Caco-2 (cell line): ENCODE measurements around the gene ANP32A. TPM values are rescaled to one million over a fixed set of nuclear protein-coding genes. Genes with fewer than 3 reads are reported as not detected.

ENCODE experiments used
- BruUV-seq: library from RNA; stranded (reverse); fragments of 400-500 nt; replicated peaks from 2 replicates; lab custom pipeline; 2021; lab: Mats Ljungman, UMichigan
- CTCF ChIA-PET: fragments of 300-600 bp; sonication (Branson Sonifier 250); formaldehyde crosslinking; loops from one replicate; lab custom pipeline; 2022; ENCODE audit warnings: antibody characterized with exemption; lab: Charles Lee
- POLR2A ChIA-PET: fragments of 300-600 bp; sonication (Branson Sonifier 250); formaldehyde crosslinking; loops from one replicate; lab custom pipeline; 2022; ENCODE audit warnings: antibody characterized with exemption; lab: Charles Lee
- DNase-seq, 2 experiments: peaks; one replicate each; pipeline versions ENCODE4 v3.0.0 to v3.0.0-alpha.2; 2020 to 2022
- H3K27me3 ChIP-seq: replicated peaks from 2 replicates; pipeline ENCODE4 v1.6.0; 2011; ENCODE audit warnings: low read length; ENCODE audit not compliant: control insufficient read depth, insufficient read depth
- H3K36me3 ChIP-seq: 2 replicates; pipeline ENCODE4 v1.5.1; 2011; ENCODE audit warnings: low read length; ENCODE audit not compliant: control insufficient read depth, insufficient read depth
- H3K4me1 ChIP-seq: fragments of 250-450 bp; sonication (Bioruptor Pico); 2 replicates; pipeline ENCODE4 v1.5.1; 2020; ENCODE audit warnings: mild to moderate bottlenecking
- H3K4me3 ChIP-seq: 2 replicates; pipeline ENCODE4 v1.5.1; 2011; ENCODE audit warnings: low read depth, mild to moderate bottlenecking, control low read depth, low read length
- H3K9me3 ChIP-seq: fragments of 250-450 bp; sonication (Bioruptor Pico); 2 replicates; pipeline ENCODE4 v1.5.1; 2020; ENCODE audit warnings: mild to moderate bottlenecking, moderate library complexity
- H3K27ac Mint-ChIP-seq: one replicate; pipeline ENCODE4 v1.8.0; 2022; ENCODE audit warnings: mixed read lengths; ENCODE audit not compliant: unreplicated experiment
- H3K27me3 Mint-ChIP-seq: one replicate; pipeline ENCODE4 v1.8.0; 2022; ENCODE audit warnings: mixed read lengths; ENCODE audit not compliant: insufficient read depth, unreplicated experiment
- H3K36me3 Mint-ChIP-seq: one replicate; pipeline ENCODE4 v1.8.0; 2022; ENCODE audit warnings: mild to moderate bottlenecking, mixed read lengths; ENCODE audit not compliant: insufficient read depth, unreplicated experiment
- H3K4me1 Mint-ChIP-seq: one replicate; pipeline ENCODE4 v1.8.0; 2022; ENCODE audit warnings: low read depth, mixed read lengths; ENCODE audit not compliant: unreplicated experiment
- H3K4me3 Mint-ChIP-seq: one replicate; pipeline ENCODE4 v1.8.0; 2022; ENCODE audit warnings: mild to moderate bottlenecking, moderate library complexity, mixed read lengths; ENCODE audit not compliant: unreplicated experiment
- H3K9me3 Mint-ChIP-seq: one replicate; pipeline ENCODE4 v1.8.0; 2022; ENCODE audit warnings: mixed read lengths; ENCODE audit not compliant: unreplicated experiment
- intact Hi-C: fragments of 100-400 bp; cut with micrococcal nuclease; formaldehyde crosslinking; loops from one replicate; pipeline ENCODE4 v1.10.0; 2022; ENCODE audit not compliant: unreplicated experiment
- microRNA-seq: library from miRNA; unstranded; fragments of <30 nt; microRNA quantifications from one replicate; pipeline ENCODE4 v1.2.0, GENCODE V29; 2022
- total RNA-seq: library from RNA; stranded (reverse); gene quantifications from 2 replicates; pipeline ENCODE4 v1.2.3, GENCODE V29; 2022
- TF ChIP-seq, protein P1 (sequence below), 2 experiments: fragments of 200-600 bp in 1 of 2; IDR thresholded peaks; 1 replicate in 1 of 2; 2 replicates in 1 of 2; pipeline versions ENCODE4 v1.5.1 to v1.8.0; 2011 to 2022; ENCODE audit warnings: antibody characterized with exemption in 1 of 2, control low read depth in 1 of 2, inconsistent platforms in 1 of 2, low read depth in 1 of 2, low read length in 1 of 2, mild to moderate bottlenecking in 1 of 2, moderate library complexity in 1 of 2; ENCODE audit not compliant: insufficient read depth in 1 of 2, severe bottlenecking in 1 of 2, unreplicated experiment in 1 of 2

Gene ANP32A
- total RNA-seq, 1 experiment from 2014 or later: 169 TPM

DNA sequence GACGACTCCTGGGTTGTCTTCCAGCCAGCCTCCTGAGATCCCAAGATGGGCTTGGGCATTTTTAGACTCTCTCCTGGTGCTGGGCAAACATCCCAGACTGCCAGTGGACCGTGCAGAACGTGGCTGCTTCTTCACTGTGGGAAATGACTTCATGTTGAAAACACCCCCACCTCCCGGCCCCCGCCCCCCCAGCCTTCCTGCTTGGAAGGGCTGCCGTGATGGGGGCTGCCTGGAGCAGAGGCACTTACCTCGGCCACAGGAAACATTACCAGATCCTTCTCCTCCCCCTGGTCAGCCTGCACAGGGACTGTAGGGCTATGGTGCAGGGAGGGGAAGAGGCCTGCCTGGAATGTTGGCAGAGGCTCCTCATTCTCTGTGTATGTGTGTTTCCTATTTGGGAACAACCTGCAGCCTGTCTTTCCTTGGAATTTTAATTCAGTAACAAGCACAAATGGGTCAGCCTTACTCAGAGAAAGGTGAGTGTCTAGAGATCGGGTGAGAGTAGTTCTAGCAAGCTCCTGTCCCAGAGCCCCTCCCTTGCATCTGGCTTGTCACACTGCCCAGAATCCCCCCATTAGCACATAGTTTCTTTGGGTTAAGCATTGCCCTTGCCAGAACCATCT is 90.8 kb downstream of the ANP32A start:
- no peaks in the 10 kb centered on the region for H3K9me3 ChIP-seq
- H3K4me3 ChIP-seq: no peak overlapping the region
- peaks cover 10% of the 10 kb centered on the region; the same call in 1 of the 2 replicates for H3K4me1 ChIP-seq
- TF ChIP-seq, protein P1, sequence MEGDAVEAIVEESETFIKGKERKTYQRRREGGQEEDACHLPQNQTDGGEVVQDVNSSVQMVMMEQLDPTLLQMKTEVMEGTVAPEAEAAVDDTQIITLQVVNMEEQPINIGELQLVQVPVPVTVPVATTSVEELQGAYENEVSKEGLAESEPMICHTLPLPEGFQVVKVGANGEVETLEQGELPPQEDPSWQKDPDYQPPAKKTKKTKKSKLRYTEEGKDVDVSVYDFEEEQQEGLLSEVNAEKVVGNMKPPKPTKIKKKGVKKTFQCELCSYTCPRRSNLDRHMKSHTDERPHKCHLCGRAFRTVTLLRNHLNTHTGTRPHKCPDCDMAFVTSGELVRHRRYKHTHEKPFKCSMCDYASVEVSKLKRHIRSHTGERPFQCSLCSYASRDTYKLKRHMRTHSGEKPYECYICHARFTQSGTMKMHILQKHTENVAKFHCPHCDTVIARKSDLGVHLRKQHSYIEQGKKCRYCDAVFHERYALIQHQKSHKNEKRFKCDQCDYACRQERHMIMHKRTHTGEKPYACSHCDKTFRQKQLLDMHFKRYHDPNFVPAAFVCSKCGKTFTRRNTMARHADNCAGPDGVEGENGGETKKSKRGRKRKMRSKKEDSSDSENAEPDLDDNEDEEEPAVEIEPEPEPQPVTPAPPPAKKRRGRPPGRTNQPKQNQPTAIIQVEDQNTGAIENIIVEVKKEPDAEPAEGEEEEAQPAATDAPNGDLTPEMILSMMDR (IDR thresholded peaks at IDR 0.05; ENCODE audit: insufficient read depth in 1 of 2, low read depth in 1 of 2, low read length in 1 of 2, severe bottlenecking in 1 of 2, unreplicated experiment in 1 of 2): no peak
- Mint-ChIP-seq H3K27me3 (peaks cover 4% of the 10 kb centered on the region), H3K4me3 (no peak overlapping the region), H3K27ac (no peak overlapping the region), H3K4me1 (peaks cover 15% of the 10 kb centered on the region), H3K9me3 (no peaks in the 10 kb centered on the region), H3K36me3 (no peaks in the 10 kb centered on the region)
- no peak for DNase-seq
- POLR2A ChIA-PET: no interaction called here
- CTCF ChIA-PET: interaction anchor here (0.7 kb wide), 1 partner anchor 146 kb away, joined by 3 read pairs; no protein-coding TSS in a partner anchor
- H3K27me3 ChIP-seq: no peaks in the 10 kb centered on the region
- intact Hi-C loops: loop anchor here (1.0 kb wide), 2 partner anchors 145 to 195 kb away; no protein-coding TSS in a partner anchor
- H3K36me3 ChIP-seq: no peaks in the 10 kb centered on the region
- no TSS peak for BruUV-seq

Small RNA genes lying within 50 kb of the gene (microRNA-seq; reads per million reads assigned to microRNA genes)
- not detected for gene MIR4312

Other genes with a start within 250 kb of the ANP32A start
- 0.21 and 0.25 TPM in 2 replicates for gene CORO2B, start 241.9 kb downstream of the ANP32A start, total RNA-seq
- not detected in 2 replicates for gene SPESP1, start 109.6 kb upstream of the ANP32A start, total RNA-seq
- 0.05 TPM in 1 of 2 replicates, not detected in the other for gene NOX5, start 193.8 kb upstream of the ANP32A start, total RNA-seq